ENCODE measurements around the gene DCDC2C. TPM values are rescaled to one million over a fixed set of nuclear protein-coding genes. Genes with fewer than 3 reads are reported as not detected.

The DCDC2C gene
- total and polyA plus RNA-seq, 2 donors (not counting 3 experiments of a cell fraction or from before 2014, with no cell fraction given): not detected

GRCh38 chr2:3718679-3719078, 15.3 kb downstream of the DCDC2C start:
- BruUV-seq (replicated peaks): no TSS peak
- POLR2A ChIA-PET: no interaction called here

GRCh38 chr2:3725002-3725401, 21.6 kb downstream of the DCDC2C start:
- no peak for TF ChIP-seq MYC (IDR thresholded peaks at IDR 0.05; ENCODE audit: low read depth, low read length)
- no peak for TF ChIP-seq EZH2 (IDR thresholded peaks at IDR 0.05; ENCODE audit: borderline replicate concordance, low read depth, low read length, severe bottlenecking)
- TF ChIP-seq MAX (IDR thresholded peaks at IDR 0.05; ENCODE audit: insufficient read depth, insufficient read length): no peak
- POLR2A ChIA-PET: no interaction called here
- dilution Hi-C loops (cut with MboI; ENCODE audit: extremely low pct_ligation_motif_present, low sequenced_read_pairs) (no loop called here), intact Hi-C loops (cut with micrococcal nuclease) (loop anchor here (5.0 kb wide), 1 partner anchor 1037 kb away; no protein-coding TSS in a partner anchor)
- no peaks in the 10 kb centered on the region for H3K79me2 ChIP-seq (ENCODE audit: control insufficient read depth, insufficient read depth, low read length)
- H3K9ac ChIP-seq (replicated peaks; ENCODE audit: extremely low read depth, insufficient read depth, low read length): no peak overlapping the region
- no peak overlapping the region for H2AFZ ChIP-seq (ENCODE audit: low read depth, low read length)
- no TSS peak for BruUV-seq (replicated peaks)
- DNase-seq (ENCODE audit: low read depth, low spot score) (no peak), FAIRE-seq (no peak)
- CTCF ChIA-PET: no interaction called here
- H4K20me1 ChIP-seq (replicated peaks; ENCODE audit: control insufficient read depth, extremely low read depth, insufficient read depth, low read length): no peaks in the 10 kb centered on the region
- no peaks in the 10 kb centered on the region for H3K9me1 ChIP-seq (replicated peaks; ENCODE audit: control insufficient read depth, extremely low read depth, insufficient read depth, low read length)
- H3K27ac ChIP-seq (ENCODE audit: insufficient read depth, low read depth, low read length): no peak overlapping the region
- no peak overlapping the region for H3K4me2 ChIP-seq (ENCODE audit: insufficient read depth, low read length)
- H3K9me3 ChIP-seq (replicated peaks; ENCODE audit: control insufficient read depth, insufficient read depth, low read length): no peaks in the 10 kb centered on the region
- peaks cover 4% of the 10 kb centered on the region for H3K4me1 ChIP-seq (ENCODE audit: control insufficient read depth, extremely low read depth, insufficient read depth, low read length)
- no peak overlapping the region for H3K4me3 ChIP-seq (replicated peaks in 1 of 3; ENCODE audit: insufficient read depth in 1 of 3, low read depth in 1 of 3, low read length in 3 of 3)
- no peaks in the 10 kb centered on the region for H3K27me3 ChIP-seq (ENCODE audit: control insufficient read depth in 2 of 2, insufficient read depth in 2 of 2, low read length in 2 of 2)
- no peaks in the 10 kb centered on the region for H3K36me3 ChIP-seq (ENCODE audit: control insufficient read depth in 2 of 2, extremely low read depth in 1 of 2, insufficient read depth in 2 of 2, low read length in 2 of 2)

More at GRCh38 chr2:3718679-3719078, 15.3 kb downstream of the DCDC2C start:
- dilution Hi-C loops (cut with MboI; ENCODE audit: extremely low pct_ligation_motif_present, low sequenced_read_pairs): no loop called here
- TF ChIP-seq MYC (IDR thresholded peaks at IDR 0.05; ENCODE audit: low read depth, low read length): no peak
- FAIRE-seq (no peak), DNase-seq (ENCODE audit: low read depth, low spot score) (no peak)
- Histone ChIP-seq H4K20me1 (replicated peaks; ENCODE audit: control insufficient read depth, extremely low read depth, insufficient read depth, low read length) (no peaks in the 10 kb centered on the region), H3K36me3 (ENCODE audit: control insufficient read depth in 2 of 2, extremely low read depth in 1 of 2, insufficient read depth in 2 of 2, low read length in 2 of 2) (no peaks in the 10 kb centered on the region), H3K27ac (ENCODE audit: insufficient read depth, low read depth, low read length) (no peak overlapping the region), H3K4me2 (ENCODE audit: insufficient read depth, low read length) (no peak overlapping the region), H3K9me3 (replicated peaks; ENCODE audit: control insufficient read depth, insufficient read depth, low read length) (no peaks in the 10 kb centered on the region), H3K9ac (replicated peaks; ENCODE audit: extremely low read depth, insufficient read depth, low read length) (no peak overlapping the region), H2AFZ (ENCODE audit: low read depth, low read length) (no peak overlapping the region), H3K4me1 (ENCODE audit: control insufficient read depth, extremely low read depth, insufficient read depth, low read length) (no peaks in the 10 kb centered on the region), H3K27me3 (ENCODE audit: control insufficient read depth in 2 of 2, insufficient read depth in 2 of 2, low read length in 2 of 2) (no peaks in the 10 kb centered on the region), H3K4me3 (replicated peaks in 1 of 3; ENCODE audit: insufficient read depth in 1 of 3, low read depth in 1 of 3, low read length in 3 of 3) (no peak overlapping the region), H3K79me2 (ENCODE audit: control insufficient read depth, insufficient read depth, low read length) (no peaks in the 10 kb centered on the region), H3K9me1 (replicated peaks; ENCODE audit: control insufficient read depth, extremely low read depth, insufficient read depth, low read length) (no peaks in the 10 kb centered on the region)
- CTCF ChIA-PET: interaction anchor here (1.3 kb wide), 1 partner anchor 9 kb away, joined by 7 read pairs; no protein-coding TSS in a partner anchor
- intact Hi-C loops (cut with micrococcal nuclease): no loop called here
